LNCaP clone FGC (cell line): ENCODE data around the gene GPHN.

Experiments used
- DNase-seq: peaks from one replicate; pipeline ENCODE4 v3.0.0-alpha.2; 2011; ENCODE audit warnings: low read depth
- H3K4me3 ChIP-seq: 2 replicates; pipeline ENCODE4 v1.5.1; 2011; ENCODE audit warnings: mild to moderate bottlenecking, low read depth, low read length, control low read depth
- CTCF ChIP-seq: IDR thresholded peaks from 2 replicates; pipeline ENCODE4 v1.5.1; 2012; ENCODE audit warnings: mild to moderate bottlenecking; ENCODE audit not compliant: control insufficient read depth, insufficient read depth; ENCODE audit errors: extremely low read depth

The GPHN gene

GRCh38 chr14:66900719-66901118 is 392.8 kb downstream of the GPHN start:
- H3K4me3 ChIP-seq = no peak overlapping the region
- no peak for DNase-seq
- no peak for TF ChIP-seq CTCF

- H3K4me3 ChIP-seq = no peak overlapping the region
- no peak for TF ChIP-seq CTCF
- no peak for DNase-seq
These were observed 402.4 kb downstream of the GPHN start for GRCh38 chr14:66910311-66910840.

DNA sequence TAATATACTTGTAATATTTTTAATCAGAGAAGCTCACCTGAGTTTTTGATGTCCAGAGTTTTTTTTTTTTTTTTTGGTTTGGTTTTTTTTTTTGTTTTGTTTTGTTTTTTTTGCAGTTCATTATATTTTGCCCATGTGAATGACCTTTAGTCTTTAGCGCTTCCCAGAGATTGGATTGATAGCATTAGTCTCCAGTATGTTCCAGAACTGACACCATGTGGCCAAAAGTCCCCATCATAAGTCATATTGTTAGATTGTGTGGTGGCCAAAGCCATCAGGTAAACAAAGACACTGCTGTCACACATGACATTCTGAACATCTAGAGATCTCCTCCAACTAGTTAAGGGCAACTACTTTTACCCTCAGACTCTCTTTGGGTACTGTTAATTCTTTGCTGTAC is 408.5 kb downstream of the GPHN start:
- H3K4me3 ChIP-seq = no peak overlapping the region
- DNase-seq = no peak
- no peak for TF ChIP-seq CTCF

DNA sequence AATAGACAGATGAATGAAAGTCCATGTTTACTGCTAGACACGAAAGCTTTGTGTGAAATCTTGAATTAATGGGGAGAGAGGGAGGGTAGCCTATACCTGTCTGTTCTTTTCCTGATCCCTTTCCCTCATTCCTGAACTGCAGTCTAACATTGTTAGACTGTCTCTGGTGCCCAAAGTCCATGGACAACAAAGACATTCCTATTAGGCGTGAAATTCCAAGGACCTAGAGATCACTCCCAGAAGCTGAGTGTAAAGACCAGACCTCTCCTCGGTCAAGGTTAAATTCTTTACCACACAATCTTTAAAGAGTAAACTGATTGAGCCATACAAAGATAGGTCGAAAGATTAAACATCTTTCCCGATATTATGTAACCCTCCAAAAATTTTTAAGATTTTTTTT is 410.6 kb downstream of the GPHN start:
- no peak for TF ChIP-seq CTCF
- no peak overlapping the region for H3K4me3 ChIP-seq
- DNase-seq = no peak

GRCh38 chr14:66920196-66920595 is 412.2 kb downstream of the GPHN start:
- no peak for TF ChIP-seq CTCF
- H3K4me3 ChIP-seq = no peak overlapping the region
- DNase-seq = no peak

DNA sequence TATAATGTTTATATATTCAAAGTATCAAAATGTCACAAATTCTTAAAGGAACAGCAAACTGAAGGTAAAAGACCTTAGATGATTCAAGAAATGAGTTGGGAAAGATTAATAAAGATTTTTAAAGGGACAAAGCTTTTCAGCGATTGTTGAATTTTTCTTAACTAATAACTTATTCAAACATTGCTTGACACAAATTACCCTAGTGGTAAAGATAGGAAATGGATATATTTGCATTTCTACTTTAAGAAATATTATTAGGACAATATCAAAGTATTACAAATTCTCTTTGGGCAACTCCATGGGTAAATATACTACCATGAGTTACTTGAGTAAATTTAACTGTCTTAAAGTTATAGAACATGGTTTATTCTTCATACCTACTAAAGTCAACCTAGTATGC is 415.3 kb downstream of the GPHN start:
- DNase-seq = no peak
- H3K4me3 ChIP-seq = no peak overlapping the region
- TF ChIP-seq CTCF = no peak

DNA sequence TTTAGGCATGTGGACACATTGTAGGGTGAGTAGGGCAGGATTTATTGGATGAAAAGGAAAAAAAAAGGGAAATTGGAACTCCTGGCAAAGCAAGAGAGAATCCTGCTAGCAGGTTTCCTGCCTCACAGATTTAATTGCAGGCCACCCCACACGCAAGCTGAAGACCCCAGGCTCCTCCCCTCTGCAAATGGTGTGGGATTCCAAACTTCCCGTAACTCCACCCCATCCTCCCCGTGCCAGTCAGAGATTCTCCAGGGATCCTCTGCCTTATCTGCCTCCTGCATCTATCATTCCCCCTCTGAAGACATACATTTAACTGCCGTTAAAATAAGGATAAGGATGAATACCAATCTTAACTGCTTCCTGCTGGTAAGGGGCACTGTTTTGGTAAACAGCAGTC is 431.5 kb downstream of the GPHN start:
- no peak for DNase-seq
- no peak overlapping the region for H3K4me3 ChIP-seq
- no peak for TF ChIP-seq CTCF
